IPS DF 6.9 (cell line): ENCODE data around the gene BRINP1.

Source experiments
- DNase-seq: peaks from one replicate; pipeline ENCODE4 v3.0.0-alpha.2; 2013; ENCODE audit warnings: low read depth, low spot score
- H3K27ac ChIP-seq: one replicate; pipeline ENCODE4 v1.5.1; 2013; ENCODE audit warnings: low read length, control low read depth
- H3K27me3 ChIP-seq: 2 replicates; pipeline ENCODE4 v1.6.1; 2013; ENCODE audit warnings: mild to moderate bottlenecking, low read length; ENCODE audit not compliant: control insufficient read depth, insufficient read depth
- H3K36me3 ChIP-seq: 2 replicates; pipeline ENCODE4 v1.6.1; 2013; ENCODE audit warnings: low read length; ENCODE audit not compliant: control insufficient read depth, insufficient read depth
- H3K4me1 ChIP-seq: 2 replicates; pipeline ENCODE4 v1.6.1; 2013; ENCODE audit warnings: low read length; ENCODE audit not compliant: control insufficient read depth, insufficient read depth
- H3K4me3 ChIP-seq: 2 replicates; pipeline ENCODE4 v1.5.1; 2013; ENCODE audit warnings: mild to moderate bottlenecking, low read length
- H3K9me3 ChIP-seq: 2 replicates; pipeline ENCODE4 v1.6.1; 2013; ENCODE audit warnings: low read length, inconsistent platforms; ENCODE audit not compliant: control insufficient read depth, insufficient read depth
- WGBS: extraction: QIAGEN DNeasy Blood & Tissue Kit; methylation state at CpG from one replicate; pipeline ENCODE4 v1.1.7; 2013; ENCODE audit warnings: mixed read lengths, missing lambda C conversion rate; ENCODE audit not compliant: insufficient read length, insufficient coverage; 5-methylcytosine and 5-hydroxymethylcytosine counted together

The BRINP1 gene

GRCh38 chr9:119368681-119369581 lies at the start of gene BRINP1:
Gene BRINP1, minus strand, starts transcription at chr9:119369435. Its CDS starts 56,080 bp downstream, at chr9:119313355.
- Histone ChIP-seq H3K9me3 (no peaks in the 10 kb centered on the region), H3K4me1 (peaks cover 2% of the 10 kb centered on the region), H3K4me3 (peak within 1 kb of the TSS; percentile 86), H3K27ac (no peak within 1 kb of the TSS), H3K27me3 (peaks cover 2% of the 10 kb centered on the region; the same call in 1 of the 2 replicates), H3K36me3 (no peaks in the 10 kb centered on the region)
- no CpG with 5 or more reads among the region's 91 CpGs for WGBS
- no peak for DNase-seq

GRCh38 chr9:119418721-119419120 lies 49.5 kb upstream of the BRINP1 start:
- Histone ChIP-seq H3K27me3 (no peaks in the 10 kb centered on the region), H3K36me3 (no peaks in the 10 kb centered on the region), H3K9me3 (no peaks in the 10 kb centered on the region), H3K27ac (no peak overlapping the region), H3K4me1 (no peaks in the 10 kb centered on the region), H3K4me3 (no peak overlapping the region)
- no CpG with 5 or more reads among the region's 1 CpG for WGBS
- no peak for DNase-seq

GRCh38 chr9:119416793-119417192 lies 47.6 kb upstream of the BRINP1 start:
- Histone ChIP-seq H3K4me3 (no peak overlapping the region), H3K4me1 (no peaks in the 10 kb centered on the region)
- DNase-seq: no peak

DNA sequence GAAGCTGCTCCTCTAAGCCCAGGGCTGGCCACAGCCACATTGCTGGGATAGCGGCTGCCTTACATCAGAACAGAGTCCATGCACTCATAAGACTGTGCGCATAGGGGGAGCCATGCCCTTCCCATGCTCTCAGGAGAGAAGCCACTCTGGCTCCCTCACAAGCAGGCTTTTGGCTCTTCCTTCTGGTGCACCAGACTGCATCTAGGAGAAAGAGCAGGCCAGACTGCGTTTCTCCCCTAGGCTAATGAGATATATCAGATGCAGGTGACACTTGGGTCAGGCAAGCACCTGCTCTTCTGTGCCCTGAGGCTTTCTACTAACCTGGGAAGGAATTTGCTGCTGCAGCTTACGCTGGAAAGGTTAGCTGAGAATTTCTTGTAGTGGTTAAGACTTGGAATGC lies 43.2 kb upstream of the BRINP1 start:
- no peaks in the 10 kb centered on the region for H3K4me1 ChIP-seq
- H3K36me3 ChIP-seq: no peaks in the 10 kb centered on the region
- no peaks in the 10 kb centered on the region for H3K27me3 ChIP-seq
- no peak overlapping the region for H3K27ac ChIP-seq
- no CpG with 5 or more reads among the region's 4 CpGs for WGBS
- H3K4me3 ChIP-seq: no peak overlapping the region
- no peak for DNase-seq
- H3K9me3 ChIP-seq: no peaks in the 10 kb centered on the region

More at GRCh38 chr9:119416793-119417192, 47.6 kb upstream of the BRINP1 start:
- H3K27me3 ChIP-seq: no peaks in the 10 kb centered on the region
- H3K36me3 ChIP-seq: no peaks in the 10 kb centered on the region
- no peaks in the 10 kb centered on the region for H3K9me3 ChIP-seq
- no peak overlapping the region for H3K27ac ChIP-seq

- H3K27ac ChIP-seq: no peak overlapping the region
- no peaks in the 10 kb centered on the region for H3K36me3 ChIP-seq
- H3K4me3 ChIP-seq: no peak overlapping the region
- no CpG with 5 or more reads among the region's 3 CpGs for WGBS
- H3K9me3 ChIP-seq: no peaks in the 10 kb centered on the region
- H3K27me3 ChIP-seq: no peaks in the 10 kb centered on the region
- H3K4me1 ChIP-seq: no peaks in the 10 kb centered on the region
- DNase-seq: no peak
These were observed 40.3 kb upstream of the BRINP1 start for GRCh38 chr9:119409552-119409951.

DNA sequence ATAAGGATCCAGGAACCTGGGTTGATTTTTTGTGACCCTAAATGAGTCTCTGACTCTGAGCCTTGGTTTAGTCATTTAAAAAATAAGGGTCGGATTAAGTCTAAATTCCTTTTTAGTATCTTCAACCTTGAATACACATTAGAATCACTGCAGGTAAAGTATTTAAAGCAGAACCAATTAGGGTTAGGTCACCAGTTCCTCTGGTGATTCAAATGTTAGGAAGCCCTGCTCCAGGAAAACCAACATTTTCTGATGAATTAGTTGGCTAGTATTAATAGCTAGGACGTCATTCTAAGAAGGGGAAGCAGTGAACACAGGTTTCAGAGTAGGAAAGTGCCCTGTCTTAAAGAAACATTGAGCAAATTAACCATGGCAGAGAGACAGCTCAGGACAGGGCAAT lies 31.4 kb upstream of the BRINP1 start:
- Histone ChIP-seq H3K36me3 (no peaks in the 10 kb centered on the region), H3K4me1 (no peaks in the 10 kb centered on the region), H3K27me3 (no peaks in the 10 kb centered on the region), H3K9me3 (no peaks in the 10 kb centered on the region), H3K4me3 (no peak overlapping the region), H3K27ac (no peak overlapping the region)
- DNase-seq: no peak
- no CpG with 5 or more reads among the region's 2 CpGs for WGBS

DNA sequence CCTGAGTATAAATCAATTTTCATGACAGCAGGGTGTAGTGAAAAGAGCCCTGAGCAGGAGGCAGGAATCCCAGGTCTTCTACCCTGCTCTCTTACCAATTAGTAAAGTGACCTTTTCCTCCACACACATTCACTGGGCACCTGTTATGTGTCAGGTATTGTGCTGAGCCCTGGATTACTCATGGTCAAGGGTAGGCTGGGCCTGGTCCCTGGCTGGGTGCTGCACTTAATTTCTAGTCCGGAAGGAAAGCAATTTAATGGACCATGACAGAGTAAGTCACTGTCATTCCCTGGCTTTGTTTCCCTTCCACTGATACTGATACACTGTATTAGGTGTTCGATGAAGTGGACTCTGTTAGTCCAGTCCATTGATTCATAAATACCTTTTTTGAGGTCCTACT lies 29.1 kb upstream of the BRINP1 start:
- Histone ChIP-seq H3K27ac (no peak overlapping the region), H3K27me3 (no peaks in the 10 kb centered on the region), H3K4me1 (no peaks in the 10 kb centered on the region), H3K9me3 (no peaks in the 10 kb centered on the region), H3K36me3 (no peaks in the 10 kb centered on the region), H3K4me3 (no peak overlapping the region)
- no peak for DNase-seq
- WGBS: no CpG with 5 or more reads among the region's 2 CpGs

DNA sequence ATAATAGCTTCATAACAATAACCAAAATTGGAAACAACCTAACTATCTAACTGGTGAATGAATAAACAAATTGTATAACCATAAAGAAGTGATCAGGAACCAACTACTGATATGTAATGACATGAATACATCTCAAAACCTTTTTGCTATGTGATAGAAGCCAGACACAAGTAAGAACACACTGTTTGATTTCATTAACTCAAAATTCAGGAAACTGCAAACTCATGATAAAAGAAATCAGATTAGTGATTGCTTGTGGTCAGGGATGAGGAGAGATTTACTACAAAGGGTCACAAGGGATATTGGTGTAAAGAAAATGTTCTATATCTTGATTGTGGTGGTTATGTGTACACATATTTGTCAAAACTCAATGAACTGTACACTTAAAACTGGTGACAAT lies 22.6 kb upstream of the BRINP1 start:
- no peaks in the 10 kb centered on the region for H3K9me3 ChIP-seq
- H3K36me3 ChIP-seq: no peaks in the 10 kb centered on the region
- H3K27ac ChIP-seq: no peak overlapping the region
- no peak for DNase-seq
- H3K4me3 ChIP-seq: no peak overlapping the region
- no peaks in the 10 kb centered on the region for H3K4me1 ChIP-seq
- no peaks in the 10 kb centered on the region for H3K27me3 ChIP-seq

DNA sequence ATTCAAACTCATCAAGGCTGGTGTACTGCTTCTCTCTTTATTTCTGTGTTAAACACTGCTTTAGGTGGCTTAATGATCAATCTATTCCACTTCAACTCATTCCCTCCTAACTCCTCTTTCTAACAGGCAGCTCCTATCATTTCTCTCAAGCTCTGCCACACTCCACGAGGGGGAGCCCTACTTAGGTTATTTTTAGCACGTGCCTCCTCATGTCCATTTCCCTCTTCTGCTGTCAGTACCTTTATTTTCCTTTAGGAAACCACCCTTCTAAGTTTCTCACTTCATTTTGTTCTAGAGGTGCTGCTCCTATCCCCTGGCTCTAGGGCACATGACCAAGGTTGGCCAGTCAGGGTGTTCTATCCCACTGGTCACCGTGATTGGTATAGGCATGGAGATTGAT lies 6.7 kb upstream of the BRINP1 start:
- WGBS: no CpG with 5 or more reads among the region's 3 CpGs
- DNase-seq: no peak
- no peak overlapping the region for H3K4me3 ChIP-seq

GRCh38 chr9:119372951-119373350 lies 3.7 kb upstream of the BRINP1 start:
- DNase-seq: no peak
- no CpG with 5 or more reads among the region's 2 CpGs for WGBS
- no peak overlapping the region for H3K4me3 ChIP-seq
- H3K9me3 ChIP-seq: no peaks in the 10 kb centered on the region
- no peak overlapping the region for H3K27ac ChIP-seq
- H3K27me3 ChIP-seq: peaks cover 2% of the 10 kb centered on the region; the same call in 1 of the 2 replicates
- H3K4me1 ChIP-seq: no peaks in the 10 kb centered on the region
- no peaks in the 10 kb centered on the region for H3K36me3 ChIP-seq

More for the DNA sequence above, 6.7 kb upstream of the BRINP1 start:
- H3K27me3 ChIP-seq: no peaks in the 10 kb centered on the region
- H3K36me3 ChIP-seq: no peaks in the 10 kb centered on the region
- no peaks in the 10 kb centered on the region for H3K9me3 ChIP-seq
- H3K27ac ChIP-seq: no peak overlapping the region
- H3K4me1 ChIP-seq: no peaks in the 10 kb centered on the region

GRCh38 chr9:119370816-119371215 lies 1.6 kb upstream of the BRINP1 start:
- Histone ChIP-seq H3K4me1 (no peaks in the 10 kb centered on the region; the same call in none of the 2 replicates), H3K4me3 (no peak overlapping the region), H3K9me3 (no peaks in the 10 kb centered on the region), H3K27ac (no peak overlapping the region), H3K36me3 (no peaks in the 10 kb centered on the region), H3K27me3 (peaks cover 2% of the 10 kb centered on the region; the same call in 1 of the 2 replicates)
- WGBS: no CpG with 5 or more reads among the region's 8 CpGs
- DNase-seq: no peak
